Jurkat, Clone E6-1 (cell line): ENCODE results near the gene LIPT1.
"Not testable (repeated sequence)": the region's sequence is repeated elsewhere in the genome, so short reads cannot be mapped to it uniquely, and the experiment has no call there.

Source experiments
- DNase-seq: peaks from one replicate; pipeline ENCODE4 v3.0.0-alpha.2; 2011; ENCODE audit warnings: low read depth, low spot score
- H3K4me3 ChIP-seq: 2 replicates; pipeline ENCODE4 v1.5.1; 2011; ENCODE audit warnings: mild to moderate bottlenecking, low read length, control low read depth, moderate library complexity

LIPT1 gene

DNA sequence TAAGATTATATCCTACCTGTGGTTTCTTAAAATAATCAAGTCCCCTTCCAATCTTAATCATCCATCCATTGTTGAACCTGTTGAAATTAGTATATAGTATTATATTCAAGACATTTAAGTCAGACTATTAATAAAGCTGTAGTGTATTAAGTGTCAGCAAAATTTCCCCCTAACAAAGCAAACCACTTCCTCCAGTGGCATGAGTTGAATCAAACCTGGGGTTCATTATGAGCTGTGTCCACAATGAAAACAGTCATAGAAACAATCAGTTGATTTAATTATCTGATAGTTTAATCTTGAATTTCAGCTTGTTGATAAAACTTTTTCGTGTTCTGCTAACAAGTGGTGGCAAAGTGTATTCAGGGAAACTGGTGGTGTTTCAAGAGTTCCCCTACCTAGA lies 14.8 kb downstream of the LIPT1 start:
- DNase-seq = no peak
- H3K4me3 ChIP-seq = no peak overlapping the region

- DNase-seq = no peak
- H3K4me3 ChIP-seq = no peak overlapping the region
Observed at GRCh38 chr2:99171377-99172140, 16.8 kb downstream of the LIPT1 start.

- DNase-seq = peak; percentile 95
Observed at GRCh38 chr2:99180755-99181623, 26.2 kb downstream of the LIPT1 start, which contains the start of the genes MITD1 and MRPL30. Gene MITD1 (minus strand): TSS chr2:99181058. CDS start chr2:99180981, 77 bp downstream. Gene MRPL30 (plus strand): TSS chr2:99181184. CDS start chr2:99186204, 5,020 bp downstream.

GRCh38 chr2:99181624-99182000 lies 26.8 kb downstream of the LIPT1 start:
- DNase-seq = peak; percentile 18
- peak overlapping the region; percentile 80 for H3K4me3 ChIP-seq

More at GRCh38 chr2:99180755-99181623, 26.2 kb downstream of the LIPT1 start, which contains the start of the genes MITD1 and MRPL30:
- peak within 1 kb of the TSS; percentile 80 for H3K4me3 ChIP-seq

GRCh38 chr2:99183025-99183424 lies 28.3 kb downstream of the LIPT1 start:
- no peak for DNase-seq
- H3K4me3 ChIP-seq = no peak overlapping the region

DNA sequence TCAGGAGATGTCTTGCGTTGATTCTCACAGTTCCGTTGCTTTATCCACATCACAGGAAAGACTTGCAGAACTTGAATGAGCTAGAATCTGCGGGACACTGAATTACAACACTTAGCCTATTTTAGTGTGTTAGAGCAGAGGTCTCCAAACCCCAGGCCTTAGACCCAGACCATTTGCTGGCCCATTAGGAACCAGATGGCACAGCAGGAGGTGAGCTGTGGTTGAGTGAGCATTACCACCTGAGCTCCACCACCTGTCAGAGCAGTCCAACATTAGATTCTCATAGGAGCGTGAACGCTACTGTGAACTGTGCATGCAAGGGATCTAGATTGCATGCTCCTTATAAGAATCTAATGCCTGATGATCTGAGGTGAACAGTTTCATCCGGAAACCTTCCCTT lies 30.0 kb downstream of the LIPT1 start:
- H3K4me3 ChIP-seq = no peak overlapping the region
- DNase-seq = no peak

GRCh38 chr2:99187011-99187410 lies 32.2 kb downstream of the LIPT1 start:
- DNase-seq = no peak
- H3K4me3 ChIP-seq = no peak overlapping the region

GRCh38 chr2:99188357-99188756 lies 33.6 kb downstream of the LIPT1 start:
- DNase-seq = no peak
- no peak overlapping the region for H3K4me3 ChIP-seq

DNA sequence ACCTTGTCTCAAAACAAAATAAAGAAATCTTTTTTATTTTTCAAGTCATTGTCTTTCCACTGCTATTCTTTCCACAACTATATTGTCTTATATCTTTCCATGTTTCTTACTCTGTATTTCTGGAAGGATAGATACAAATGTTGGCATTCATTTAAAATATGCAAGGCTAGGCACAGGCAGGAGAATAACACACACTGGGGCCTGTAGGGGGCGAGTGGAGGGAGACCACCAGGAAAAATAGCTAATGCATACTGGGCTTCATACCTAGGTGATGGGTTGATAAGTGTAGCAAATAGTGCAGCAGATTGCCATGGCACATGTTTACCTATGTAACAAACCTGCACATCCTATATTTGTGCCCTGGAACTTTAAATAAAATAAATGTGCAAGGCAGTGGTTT lies 35.8 kb downstream of the LIPT1 start:
- no peak overlapping the region for H3K4me3 ChIP-seq
- DNase-seq = no peak

DNA sequence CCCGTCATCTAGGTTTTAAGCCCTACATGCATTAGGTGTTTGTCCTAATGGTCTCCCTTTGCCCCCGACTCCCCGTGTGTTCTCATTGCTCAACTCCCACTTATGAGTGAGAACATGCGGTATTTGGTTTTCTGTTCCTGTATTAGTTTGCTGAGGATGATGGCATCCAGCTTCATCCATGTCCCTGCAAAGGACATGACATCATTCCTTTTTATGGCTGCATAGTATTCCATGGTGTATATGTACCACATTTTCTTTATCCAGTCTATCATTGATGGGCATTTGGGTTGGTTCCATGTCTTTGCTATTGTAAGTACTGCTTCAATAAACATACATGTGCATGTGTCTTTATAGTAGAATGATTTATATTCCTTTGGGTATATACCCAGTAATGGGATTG lies 37.6 kb downstream of the LIPT1 start:
- H3K4me3 ChIP-seq, DNase-seq: not testable (repeated sequence)

DNA sequence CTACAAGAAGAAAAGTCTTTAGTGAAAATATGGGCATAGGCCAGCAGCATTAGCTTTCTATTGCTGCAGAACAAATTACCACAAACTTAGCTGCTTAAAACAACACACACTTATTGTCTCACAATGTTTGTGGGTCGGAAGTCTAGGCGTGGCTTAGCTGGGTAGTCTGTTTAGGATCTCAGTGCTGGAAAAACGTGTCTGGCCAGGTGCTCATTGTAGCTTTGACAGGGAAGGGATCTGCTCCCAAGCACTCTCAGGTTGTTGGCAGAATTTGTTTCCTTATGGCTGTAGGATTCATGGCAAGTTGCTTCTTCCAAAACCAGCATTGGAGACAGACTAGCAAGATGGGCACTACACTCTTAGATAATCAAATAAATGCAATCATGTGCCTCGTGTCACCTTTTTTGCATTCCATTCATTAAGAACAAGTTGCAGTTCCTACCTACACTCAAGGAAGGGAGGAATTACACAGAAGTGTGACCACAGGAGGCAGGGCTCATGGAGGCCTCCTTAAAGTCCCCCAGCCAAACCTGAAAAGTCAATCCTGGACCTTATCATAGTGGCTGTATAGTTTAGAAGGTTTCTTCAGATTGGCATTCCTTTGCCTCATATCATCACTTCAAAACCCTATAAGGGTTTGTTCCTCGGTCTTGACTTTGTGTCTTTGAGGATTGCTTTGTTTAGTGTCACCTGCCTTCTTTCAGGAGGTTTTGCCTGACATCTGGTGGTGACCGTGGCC lies 43.5 kb downstream of the LIPT1 start:
- no peak overlapping the region for H3K4me3 ChIP-seq
- DNase-seq = no peak

DNA sequence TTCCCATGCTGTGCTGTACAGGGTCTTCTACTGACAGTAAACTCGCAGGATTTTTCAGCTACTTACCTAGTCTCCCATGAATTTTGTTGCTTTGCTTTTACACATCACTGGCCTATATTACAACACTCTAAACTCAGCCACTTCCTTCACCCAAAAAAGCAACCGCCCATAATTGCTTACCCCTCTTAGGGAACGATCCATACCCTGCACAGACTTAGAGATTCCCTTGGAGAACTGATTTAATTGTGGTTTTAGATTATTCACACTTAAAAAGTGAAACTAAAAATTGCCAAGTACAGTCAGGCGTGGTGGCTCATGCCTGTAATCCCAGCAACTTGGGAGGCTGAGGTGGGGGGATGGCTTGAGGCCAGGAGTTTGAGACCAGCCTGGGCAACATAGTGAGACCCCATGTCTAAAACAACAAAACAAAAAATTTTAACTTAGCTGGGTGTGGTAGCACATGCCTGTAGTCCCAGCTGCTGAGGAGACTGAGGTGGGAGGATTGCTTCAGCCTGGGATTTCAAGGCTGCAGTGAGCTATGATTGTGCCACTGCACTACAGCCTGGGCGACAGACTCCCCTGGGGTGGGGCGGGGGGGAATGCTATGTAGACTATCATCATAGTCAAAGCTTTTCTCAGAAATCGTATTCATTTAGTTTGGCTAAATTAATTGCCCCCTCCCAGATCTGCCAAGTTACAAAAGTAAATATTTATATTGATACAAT lies 45.5 kb downstream of the LIPT1 start:
- no peak for DNase-seq
- H3K4me3 ChIP-seq = no peak overlapping the region

- no peak overlapping the region for H3K4me3 ChIP-seq
- DNase-seq = no peak
Observed at GRCh38 chr2:99201959-99202678, 47.4 kb downstream of the LIPT1 start.

- no peak for DNase-seq
- no peak overlapping the region for H3K4me3 ChIP-seq
Observed at GRCh38 chr2:99205491-99205890, 50.7 kb downstream of the LIPT1 start.
